Measurements from ENCODE around the gene ERCC8.

ERCC8 gene

DNA sequence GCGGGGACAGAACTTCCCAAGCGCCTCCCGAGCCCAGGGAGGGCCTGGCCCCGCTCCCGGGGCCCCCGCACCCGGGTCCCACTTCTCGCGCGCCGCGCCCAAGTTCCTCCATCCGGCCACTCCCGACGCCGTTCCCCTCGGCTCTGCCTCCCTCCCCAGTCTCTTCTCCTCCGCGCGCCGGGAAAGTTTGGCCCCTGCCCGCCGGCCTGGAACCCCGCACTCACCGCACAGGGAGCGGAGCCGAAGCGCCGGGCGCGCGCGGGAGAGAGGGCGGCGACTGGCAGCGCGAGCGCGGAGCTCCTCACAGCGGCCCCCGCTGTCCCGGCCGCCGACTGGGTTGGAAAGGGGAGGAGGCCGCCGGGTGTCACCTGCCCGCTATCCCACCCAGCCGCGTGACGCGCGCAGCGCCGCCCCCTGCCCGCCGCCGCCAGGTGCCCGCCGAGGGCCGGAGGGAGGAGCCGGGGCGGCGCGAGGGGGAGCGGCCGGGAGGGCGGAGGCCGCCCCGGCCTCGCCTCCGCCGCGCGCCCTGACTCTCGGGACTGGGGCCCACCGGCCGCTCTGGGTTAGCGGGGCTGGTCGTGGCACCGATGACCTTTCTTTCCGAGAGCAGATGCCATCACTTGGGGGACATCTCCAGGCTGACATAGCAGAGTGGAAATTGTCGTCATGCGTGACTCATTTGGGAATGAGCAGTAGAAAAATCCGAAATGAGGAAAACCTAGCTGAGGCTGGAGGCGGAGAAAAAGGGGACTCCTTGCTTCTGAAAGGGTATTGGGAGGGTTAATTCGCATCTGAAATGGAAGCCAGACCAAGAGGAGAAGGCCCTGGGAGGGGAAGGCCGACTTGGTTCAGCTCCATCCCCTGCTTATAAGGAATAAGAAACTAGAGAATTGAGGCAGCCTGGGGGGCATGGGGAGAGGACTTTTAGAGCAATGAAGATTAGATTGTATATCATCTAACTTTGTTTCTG lies 100.6 kb downstream of the ERCC8 start, which contains the start of gene ELOVL7:
Gene ELOVL7, minus strand, starts transcription at position 334 of the 970 bp plus-strand sequence. CDS start 56,872 bp downstream, outside the sequence.
- intact Hi-C loops (cut with DNase I), result no loop called here
- peak; percentile 41 to 93 (median 86) for DNase-seq

GRCh38 chr5:60843386-60843935 lies 101.4 kb downstream of the ERCC8 start:
- DNase-seq, result peak in 32 of 42 donors; percentile 4 to 69 (median 25)
- intact Hi-C loops (cut with DNase I), result no loop called here

- DNase-seq, result peak in 13 of 42 donors; percentile 10 to 41 (median 18)
- intact Hi-C loops (cut with DNase I), result no loop called here
Measured at GRCh38 chr5:60842871-60843385, 101.9 kb downstream of the ERCC8 start.

GRCh38 chr5:60841361-60841760 lies 103.5 kb downstream of the ERCC8 start:
- no peak for DNase-seq

DNA sequence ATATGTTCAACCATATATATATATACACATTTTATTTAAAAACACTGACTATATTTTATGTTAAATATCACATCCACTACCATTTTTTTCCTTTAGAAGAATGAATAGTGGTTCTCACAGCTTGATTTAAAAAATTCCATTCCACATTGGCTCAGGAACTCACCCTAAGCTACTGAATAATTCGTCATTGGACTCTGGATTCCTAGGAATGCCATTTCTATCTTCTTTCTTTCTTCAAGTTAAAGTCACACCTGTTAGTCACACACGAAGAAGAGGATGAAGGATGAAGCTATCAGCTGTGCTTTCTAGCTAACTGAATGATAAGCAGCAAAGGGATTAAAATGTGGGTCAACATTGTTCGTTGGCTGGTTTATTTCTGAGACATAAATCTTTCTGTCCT lies 108.7 kb downstream of the ERCC8 start:
- no peak for DNase-seq
- intact Hi-C loops (cut with DNase I), result no loop called here

More at GRCh38 chr5:60841361-60841760, 103.5 kb downstream of the ERCC8 start:
- intact Hi-C loops (cut with DNase I), result no loop called here

GRCh38 chr5:60835554-60835953 lies 109.3 kb downstream of the ERCC8 start:
- DNase-seq, result no peak
- intact Hi-C loops (cut with DNase I), result no loop called here

GRCh38 chr5:60833520-60833919 lies 111.3 kb downstream of the ERCC8 start:
- intact Hi-C loops (cut with DNase I), result no loop called here
- no peak for DNase-seq

- intact Hi-C loops (cut with DNase I), result no loop called here
Measured at GRCh38 chr5:60830581-60831127, 114.2 kb downstream of the ERCC8 start.

GRCh38 chr5:60829490-60830266 lies 115.2 kb downstream of the ERCC8 start:
- intact Hi-C loops (cut with DNase I), result no loop called here
- DNase-seq, result no peak

More at GRCh38 chr5:60830581-60831127, 114.2 kb downstream of the ERCC8 start:
- no peak for DNase-seq

DNA sequence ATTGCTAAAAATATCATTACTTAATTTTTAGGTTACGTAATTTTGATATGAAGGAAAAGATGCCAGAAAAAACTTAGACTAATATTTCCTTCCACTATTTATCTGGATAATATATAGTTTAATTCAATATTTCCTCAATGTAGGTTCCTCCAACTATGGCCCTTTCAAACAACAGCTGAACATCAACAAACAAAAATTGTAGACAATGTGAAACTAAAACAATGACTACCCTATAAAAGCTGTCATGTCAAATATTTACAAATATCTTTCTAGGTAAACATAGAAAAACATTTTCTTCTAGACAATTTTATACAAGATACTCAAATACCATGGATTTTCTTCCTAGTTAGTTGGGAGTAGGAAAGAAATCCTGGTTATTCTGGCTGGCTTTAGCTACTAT lies 117.7 kb downstream of the ERCC8 start:
- DNase-seq, result no peak
- intact Hi-C loops (cut with DNase I), result no loop called here

- DNase-seq, result no peak
- intact Hi-C loops (cut with DNase I), result no loop called here
Measured at GRCh38 chr5:60826653-60827052, 118.2 kb downstream of the ERCC8 start.

Measured in head of caudate nucleus (tissue), 42 donors.